ENCODE data around the gene RERE. TPM values are rescaled to one million over a fixed set of nuclear protein-coding genes. Genes with fewer than 3 reads are reported as not detected.

RERE gene
- total and polyA plus RNA-seq, 2 experiments from 2014 or later = 148 to 170 TPM

DNA sequence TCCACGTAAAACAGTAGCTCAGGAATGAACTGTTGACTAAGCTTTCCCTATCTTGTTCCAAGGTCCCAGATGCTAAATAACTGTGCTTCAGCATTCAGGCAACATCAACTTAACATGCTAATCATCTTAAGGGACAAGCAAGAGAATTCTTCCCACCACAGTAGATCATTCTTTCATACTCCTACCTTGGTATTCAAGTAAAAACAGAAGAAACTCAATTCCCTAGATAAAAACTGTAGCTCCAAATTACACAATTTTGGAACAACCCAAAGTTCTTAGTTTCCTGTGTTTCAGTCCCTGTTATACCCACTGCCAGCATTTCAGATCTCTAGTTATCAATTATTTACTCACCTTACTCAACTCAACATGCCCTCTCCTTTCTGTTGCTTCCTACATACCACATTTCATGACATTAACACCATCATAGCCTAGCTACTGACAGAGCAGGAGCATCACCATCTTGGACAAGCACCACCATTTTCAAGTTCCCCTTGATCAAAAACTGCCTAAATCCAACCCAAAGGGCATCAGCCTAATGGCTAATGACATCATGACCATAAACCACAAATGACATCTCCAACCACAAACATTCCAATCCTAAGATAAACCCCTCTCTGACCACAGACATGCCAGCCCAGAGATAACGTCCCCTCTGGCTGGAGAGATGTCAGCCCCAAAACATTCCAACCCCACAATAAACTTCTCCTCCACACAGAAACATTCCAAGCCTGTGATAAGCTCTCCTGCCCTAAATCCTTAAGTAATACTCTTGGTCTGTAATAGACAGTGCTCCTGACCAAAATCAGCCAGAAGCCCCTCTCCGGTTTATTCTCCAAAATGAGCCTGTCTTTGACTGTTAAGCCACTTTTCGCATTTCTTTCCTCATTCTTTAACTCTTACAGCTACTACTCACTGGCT is 191.2 kb downstream of the RERE start:
- Histone ChIP-seq H3K36me3 (ENCODE audit: insufficient read depth) (no peaks in the 10 kb centered on the region), H3F3A (replicated peaks; ENCODE audit: low read depth) (no peaks in the 10 kb centered on the region), H3K79me2 (replicated peaks; ENCODE audit: insufficient read depth) (peaks cover 94% of the 10 kb centered on the region), H3K27me3 (ENCODE audit: insufficient read depth) (no peaks in the 10 kb centered on the region), H3K27ac (ENCODE audit: low read depth) (no peak overlapping the region), H3K4me3 (no peak overlapping the region), H2AFZ (no peak overlapping the region), H4K20me1 (replicated peaks; ENCODE audit: insufficient read depth) (peaks cover 57% of the 10 kb centered on the region), H3K9me2 (ENCODE audit: insufficient read depth) (no peaks in the 10 kb centered on the region), H3K4me1 (ENCODE audit: insufficient read depth) (peaks cover 63% of the 10 kb centered on the region), H3K4me2 (no peak overlapping the region)
- Mint-ChIP-seq H3K36me3 (ENCODE audit: low read depth) (no peaks in the 10 kb centered on the region), H3K4me3 (no peak overlapping the region; the same call in 2 of the 3 replicates), H3K27ac (peak overlapping the region; percentile 47), H3K9me3 (no peaks in the 10 kb centered on the region), H3K27me3 (ENCODE audit: insufficient read depth, low read depth, poor library complexity) (peaks cover 8% of the 10 kb centered on the region), H3K4me1 (peaks cover 63% of the 10 kb centered on the region)
- TF ChIP-seq EZH2 (IDR thresholded peaks at IDR 0.05; ENCODE audit: low read depth, unreplicated experiment) (no peak), STAT1 (IDR thresholded peaks at IDR 0.05; ENCODE audit: unreplicated experiment) (no peak), NANOG (IDR thresholded peaks at IDR 0.05; ENCODE audit: borderline replicate concordance) (no peak), ZNF114 (CRISPR knock-in tag; IDR thresholded peaks at IDR 0.05) (no peak), ZNF331 (CRISPR knock-in tag; IDR thresholded peaks at IDR 0.05; ENCODE audit: low read depth) (no peak), JUNB (IDR thresholded peaks at IDR 0.05; ENCODE audit: unreplicated experiment) (no peak), POLR2AphosphoS5 (IDR thresholded peaks at IDR 0.05; ENCODE audit: low read depth) (no peak), EZH2phosphoT487 (IDR thresholded peaks at IDR 0.05; ENCODE audit: unreplicated experiment) (no peak)
- TF ChIP-seq, protein P1, sequence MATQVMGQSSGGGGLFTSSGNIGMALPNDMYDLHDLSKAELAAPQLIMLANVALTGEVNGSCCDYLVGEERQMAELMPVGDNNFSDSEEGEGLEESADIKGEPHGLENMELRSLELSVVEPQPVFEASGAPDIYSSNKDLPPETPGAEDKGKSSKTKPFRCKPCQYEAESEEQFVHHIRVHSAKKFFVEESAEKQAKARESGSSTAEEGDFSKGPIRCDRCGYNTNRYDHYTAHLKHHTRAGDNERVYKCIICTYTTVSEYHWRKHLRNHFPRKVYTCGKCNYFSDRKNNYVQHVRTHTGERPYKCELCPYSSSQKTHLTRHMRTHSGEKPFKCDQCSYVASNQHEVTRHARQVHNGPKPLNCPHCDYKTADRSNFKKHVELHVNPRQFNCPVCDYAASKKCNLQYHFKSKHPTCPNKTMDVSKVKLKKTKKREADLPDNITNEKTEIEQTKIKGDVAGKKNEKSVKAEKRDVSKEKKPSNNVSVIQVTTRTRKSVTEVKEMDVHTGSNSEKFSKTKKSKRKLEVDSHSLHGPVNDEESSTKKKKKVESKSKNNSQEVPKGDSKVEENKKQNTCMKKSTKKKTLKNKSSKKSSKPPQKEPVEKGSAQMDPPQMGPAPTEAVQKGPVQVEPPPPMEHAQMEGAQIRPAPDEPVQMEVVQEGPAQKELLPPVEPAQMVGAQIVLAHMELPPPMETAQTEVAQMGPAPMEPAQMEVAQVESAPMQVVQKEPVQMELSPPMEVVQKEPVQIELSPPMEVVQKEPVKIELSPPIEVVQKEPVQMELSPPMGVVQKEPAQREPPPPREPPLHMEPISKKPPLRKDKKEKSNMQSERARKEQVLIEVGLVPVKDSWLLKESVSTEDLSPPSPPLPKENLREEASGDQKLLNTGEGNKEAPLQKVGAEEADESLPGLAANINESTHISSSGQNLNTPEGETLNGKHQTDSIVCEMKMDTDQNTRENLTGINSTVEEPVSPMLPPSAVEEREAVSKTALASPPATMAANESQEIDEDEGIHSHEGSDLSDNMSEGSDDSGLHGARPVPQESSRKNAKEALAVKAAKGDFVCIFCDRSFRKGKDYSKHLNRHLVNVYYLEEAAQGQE (IDR thresholded peaks at IDR 0.05; ENCODE audit: unreplicated experiment) = no peak
- TF ChIP-seq, protein P2, sequence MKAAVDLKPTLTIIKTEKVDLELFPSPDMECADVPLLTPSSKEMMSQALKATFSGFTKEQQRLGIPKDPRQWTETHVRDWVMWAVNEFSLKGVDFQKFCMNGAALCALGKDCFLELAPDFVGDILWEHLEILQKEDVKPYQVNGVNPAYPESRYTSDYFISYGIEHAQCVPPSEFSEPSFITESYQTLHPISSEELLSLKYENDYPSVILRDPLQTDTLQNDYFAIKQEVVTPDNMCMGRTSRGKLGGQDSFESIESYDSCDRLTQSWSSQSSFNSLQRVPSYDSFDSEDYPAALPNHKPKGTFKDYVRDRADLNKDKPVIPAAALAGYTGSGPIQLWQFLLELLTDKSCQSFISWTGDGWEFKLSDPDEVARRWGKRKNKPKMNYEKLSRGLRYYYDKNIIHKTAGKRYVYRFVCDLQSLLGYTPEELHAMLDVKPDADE (IDR thresholded peaks at IDR 0.05) = no peak
- TF ChIP-seq, protein P3, sequence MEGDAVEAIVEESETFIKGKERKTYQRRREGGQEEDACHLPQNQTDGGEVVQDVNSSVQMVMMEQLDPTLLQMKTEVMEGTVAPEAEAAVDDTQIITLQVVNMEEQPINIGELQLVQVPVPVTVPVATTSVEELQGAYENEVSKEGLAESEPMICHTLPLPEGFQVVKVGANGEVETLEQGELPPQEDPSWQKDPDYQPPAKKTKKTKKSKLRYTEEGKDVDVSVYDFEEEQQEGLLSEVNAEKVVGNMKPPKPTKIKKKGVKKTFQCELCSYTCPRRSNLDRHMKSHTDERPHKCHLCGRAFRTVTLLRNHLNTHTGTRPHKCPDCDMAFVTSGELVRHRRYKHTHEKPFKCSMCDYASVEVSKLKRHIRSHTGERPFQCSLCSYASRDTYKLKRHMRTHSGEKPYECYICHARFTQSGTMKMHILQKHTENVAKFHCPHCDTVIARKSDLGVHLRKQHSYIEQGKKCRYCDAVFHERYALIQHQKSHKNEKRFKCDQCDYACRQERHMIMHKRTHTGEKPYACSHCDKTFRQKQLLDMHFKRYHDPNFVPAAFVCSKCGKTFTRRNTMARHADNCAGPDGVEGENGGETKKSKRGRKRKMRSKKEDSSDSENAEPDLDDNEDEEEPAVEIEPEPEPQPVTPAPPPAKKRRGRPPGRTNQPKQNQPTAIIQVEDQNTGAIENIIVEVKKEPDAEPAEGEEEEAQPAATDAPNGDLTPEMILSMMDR (conservative IDR thresholded peaks at IDR 0.05; ENCODE audit: low read depth in 2 of 2) = no peak
- TF ChIP-seq, protein P4, sequence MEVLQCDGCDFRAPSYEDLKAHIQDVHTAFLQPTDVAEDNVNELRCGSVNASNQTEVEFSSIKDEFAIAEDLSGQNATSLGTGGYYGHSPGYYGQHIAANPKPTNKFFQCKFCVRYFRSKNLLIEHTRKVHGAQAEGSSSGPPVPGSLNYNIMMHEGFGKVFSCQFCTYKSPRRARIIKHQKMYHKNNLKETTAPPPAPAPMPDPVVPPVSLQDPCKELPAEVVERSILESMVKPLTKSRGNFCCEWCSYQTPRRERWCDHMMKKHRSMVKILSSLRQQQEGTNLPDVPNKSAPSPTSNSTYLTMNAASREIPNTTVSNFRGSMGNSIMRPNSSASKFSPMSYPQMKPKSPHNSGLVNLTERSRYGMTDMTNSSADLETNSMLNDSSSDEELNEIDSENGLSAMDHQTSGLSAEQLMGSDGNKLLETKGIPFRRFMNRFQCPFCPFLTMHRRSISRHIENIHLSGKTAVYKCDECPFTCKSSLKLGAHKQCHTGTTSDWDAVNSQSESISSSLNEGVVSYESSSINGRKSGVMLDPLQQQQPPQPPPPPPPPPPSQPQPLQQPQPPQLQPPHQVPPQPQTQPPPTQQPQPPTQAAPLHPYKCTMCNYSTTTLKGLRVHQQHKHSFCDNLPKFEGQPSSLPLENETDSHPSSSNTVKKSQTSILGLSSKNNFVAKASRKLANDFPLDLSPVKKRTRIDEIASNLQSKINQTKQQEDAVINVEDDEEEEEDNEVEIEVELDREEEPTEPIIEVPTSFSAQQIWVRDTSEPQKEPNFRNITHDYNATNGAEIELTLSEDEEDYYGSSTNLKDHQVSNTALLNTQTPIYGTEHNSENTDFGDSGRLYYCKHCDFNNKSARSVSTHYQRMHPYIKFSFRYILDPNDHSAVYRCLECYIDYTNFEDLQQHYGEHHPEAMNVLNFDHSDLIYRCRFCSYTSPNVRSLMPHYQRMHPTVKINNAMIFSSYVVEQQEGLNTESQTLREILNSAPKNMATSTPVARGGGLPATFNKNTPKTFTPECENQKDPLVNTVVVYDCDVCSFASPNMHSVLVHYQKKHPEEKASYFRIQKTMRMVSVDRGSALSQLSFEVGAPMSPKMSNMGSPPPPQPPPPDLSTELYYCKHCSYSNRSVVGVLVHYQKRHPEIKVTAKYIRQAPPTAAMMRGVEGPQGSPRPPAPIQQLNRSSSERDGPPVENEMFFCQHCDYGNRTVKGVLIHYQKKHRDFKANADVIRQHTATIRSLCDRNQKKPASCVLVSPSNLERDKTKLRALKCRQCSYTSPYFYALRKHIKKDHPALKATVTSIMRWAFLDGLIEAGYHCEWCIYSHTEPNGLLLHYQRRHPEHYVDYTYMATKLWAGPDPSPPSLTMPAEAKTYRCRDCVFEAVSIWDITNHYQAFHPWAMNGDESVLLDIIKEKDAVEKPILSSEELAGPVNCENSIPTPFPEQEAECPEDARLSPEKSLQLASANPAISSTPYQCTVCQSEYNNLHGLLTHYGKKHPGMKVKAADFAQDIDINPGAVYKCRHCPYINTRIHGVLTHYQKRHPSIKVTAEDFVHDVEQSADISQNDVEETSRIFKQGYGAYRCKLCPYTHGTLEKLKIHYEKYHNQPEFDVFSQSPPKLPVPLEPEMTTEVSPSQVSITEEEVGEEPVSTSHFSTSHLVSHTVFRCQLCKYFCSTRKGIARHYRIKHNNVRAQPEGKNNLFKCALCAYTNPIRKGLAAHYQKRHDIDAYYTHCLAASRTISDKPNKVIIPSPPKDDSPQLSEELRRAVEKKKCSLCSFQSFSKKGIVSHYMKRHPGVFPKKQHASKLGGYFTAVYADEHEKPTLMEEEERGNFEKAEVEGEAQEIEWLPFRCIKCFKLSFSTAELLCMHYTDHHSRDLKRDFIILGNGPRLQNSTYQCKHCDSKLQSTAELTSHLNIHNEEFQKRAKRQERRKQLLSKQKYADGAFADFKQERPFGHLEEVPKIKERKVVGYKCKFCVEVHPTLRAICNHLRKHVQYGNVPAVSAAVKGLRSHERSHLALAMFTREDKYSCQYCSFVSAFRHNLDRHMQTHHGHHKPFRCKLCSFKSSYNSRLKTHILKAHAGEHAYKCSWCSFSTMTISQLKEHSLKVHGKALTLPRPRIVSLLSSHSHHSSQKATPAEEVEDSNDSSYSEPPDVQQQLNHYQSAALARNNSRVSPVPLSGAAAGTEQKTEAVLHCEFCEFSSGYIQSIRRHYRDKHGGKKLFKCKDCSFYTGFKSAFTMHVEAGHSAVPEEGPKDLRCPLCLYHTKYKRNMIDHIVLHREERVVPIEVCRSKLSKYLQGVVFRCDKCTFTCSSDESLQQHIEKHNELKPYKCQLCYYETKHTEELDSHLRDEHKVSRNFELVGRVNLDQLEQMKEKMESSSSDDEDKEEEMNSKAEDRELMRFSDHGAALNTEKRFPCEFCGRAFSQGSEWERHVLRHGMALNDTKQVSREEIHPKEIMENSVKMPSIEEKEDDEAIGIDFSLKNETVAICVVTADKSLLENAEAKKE (CRISPR knock-in tag; IDR thresholded peaks at IDR 0.05) = no peak
- ATAC-seq (no peak), DNase-seq (ENCODE audit: low spot score) (no peak)
